Measurements from ENCODE around the gene HSPA1B.

HSPA1B gene

DNA sequence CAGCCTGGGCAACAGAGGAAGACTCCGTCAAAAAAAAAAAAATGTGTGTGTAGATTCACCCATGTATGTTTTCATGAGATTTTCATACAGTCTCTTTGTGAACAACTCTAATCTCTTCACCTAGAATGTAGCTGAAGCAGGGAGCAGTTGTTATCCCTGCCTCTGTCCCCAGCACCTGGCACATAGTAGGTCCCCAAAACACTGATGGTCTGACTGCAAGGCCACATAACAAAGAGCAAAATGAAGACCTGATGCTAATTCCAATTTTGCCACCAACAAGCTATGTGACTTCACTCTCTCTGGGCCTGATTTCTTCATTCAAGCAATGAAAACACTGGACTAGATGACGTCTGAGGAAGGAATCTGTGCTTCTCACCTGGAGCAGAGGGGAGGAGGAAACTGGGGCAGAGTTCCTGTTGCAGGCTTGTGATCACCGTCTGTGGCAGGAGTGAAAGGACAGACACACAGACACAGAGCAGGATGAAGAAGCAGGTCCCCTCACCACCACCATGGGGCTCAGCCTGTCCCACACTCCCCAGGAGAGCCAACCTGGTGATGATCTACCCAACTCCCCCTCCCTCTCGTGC lies 46.6 kb downstream of the HSPA1B start:
- ChIA-PET CTCF (interaction anchor here (1.3 kb wide), 1 partner anchor 16 kb away, joined by 3 read pairs; no protein-coding TSS in a partner anchor), POLR2A (interaction anchor here (3.6 kb wide), 1 partner anchor 11 kb away, joined by 14 read pairs; the partner anchor contains the start of gene NEU1)
- no peak for DNase-seq (ENCODE audit: extremely low spot score)
- no peak for TF ChIP-seq SUZ12 (IDR thresholded peaks at IDR 0.05)
- TF ChIP-seq HDGF (IDR thresholded peaks at IDR 0.05; ENCODE audit: borderline replicate concordance) = no peak
- TF ChIP-seq TARDBP (IDR thresholded peaks at IDR 0.05) = no peak
- no peak for TF ChIP-seq CTBP1 (IDR thresholded peaks at IDR 0.05; ENCODE audit: borderline replicate concordance)
- TF ChIP-seq L3MBTL2 (conservative IDR thresholded peaks at IDR 0.05) = no peak
- TF ChIP-seq FOXK2 (IDR thresholded peaks at IDR 0.05) = no peak
- no peak for TF ChIP-seq BHLHE40 (IDR thresholded peaks at IDR 0.05; ENCODE audit: borderline replicate concordance)

DNA sequence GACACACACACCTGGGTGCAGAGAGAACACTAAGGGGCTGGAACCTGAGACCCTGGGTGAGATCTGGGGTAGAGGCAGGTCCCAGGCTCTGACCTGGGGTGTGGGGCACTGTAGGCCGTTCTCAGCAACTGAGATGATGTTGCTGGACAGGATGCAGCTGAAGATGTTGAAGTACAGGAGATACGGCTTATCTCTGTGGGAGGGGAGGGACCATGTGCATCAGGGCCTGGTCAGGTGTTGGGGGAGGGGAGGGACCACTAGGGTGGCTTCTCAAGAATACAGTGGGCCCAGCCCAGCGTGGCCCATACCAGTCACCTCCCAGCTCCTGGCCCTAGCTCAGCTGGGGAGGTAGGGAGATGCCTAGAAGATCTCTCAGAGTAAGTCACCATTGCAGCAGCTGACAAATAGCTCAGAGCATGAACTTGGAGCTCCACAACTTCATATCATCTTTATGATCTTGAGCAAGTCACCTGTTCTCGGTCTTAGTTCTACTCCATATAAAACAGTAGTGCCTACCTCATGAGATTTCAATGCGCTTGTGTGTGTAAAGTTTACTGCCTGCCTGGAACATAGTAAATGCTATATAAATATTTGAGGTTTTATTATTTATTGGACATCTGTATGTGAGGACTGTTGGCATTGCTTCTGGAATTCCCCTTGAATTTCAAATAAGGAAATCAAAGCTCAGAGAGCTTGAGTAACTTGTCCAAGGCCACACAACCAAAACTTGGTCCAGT lies 47.5 kb downstream of the HSPA1B start:
- ChIA-PET CTCF (interaction anchor here (1.3 kb wide), 1 partner anchor 15 kb away, joined by 3 read pairs; no protein-coding TSS in a partner anchor), POLR2A (interaction anchor here (0.8 to 3.6 kb wide), 2 partner anchors 10 to 12 kb away, joined by 4 to 14 read pairs; partner anchors contain the start of gene NEU1)
- DNase-seq (ENCODE audit: extremely low spot score) = no peak
- no peak for TF ChIP-seq FOXA1 (IDR thresholded peaks at IDR 0.05)
- TF ChIP-seq CTBP1 (IDR thresholded peaks at IDR 0.05; ENCODE audit: borderline replicate concordance) = no peak
- TF ChIP-seq NFRKB (IDR thresholded peaks at IDR 0.05) = no peak
- TF ChIP-seq HDGF (IDR thresholded peaks at IDR 0.05; ENCODE audit: borderline replicate concordance) = no peak
- TF ChIP-seq L3MBTL2 (conservative IDR thresholded peaks at IDR 0.05) = no peak
- TF ChIP-seq SUZ12 (IDR thresholded peaks at IDR 0.05) = no peak

DNA sequence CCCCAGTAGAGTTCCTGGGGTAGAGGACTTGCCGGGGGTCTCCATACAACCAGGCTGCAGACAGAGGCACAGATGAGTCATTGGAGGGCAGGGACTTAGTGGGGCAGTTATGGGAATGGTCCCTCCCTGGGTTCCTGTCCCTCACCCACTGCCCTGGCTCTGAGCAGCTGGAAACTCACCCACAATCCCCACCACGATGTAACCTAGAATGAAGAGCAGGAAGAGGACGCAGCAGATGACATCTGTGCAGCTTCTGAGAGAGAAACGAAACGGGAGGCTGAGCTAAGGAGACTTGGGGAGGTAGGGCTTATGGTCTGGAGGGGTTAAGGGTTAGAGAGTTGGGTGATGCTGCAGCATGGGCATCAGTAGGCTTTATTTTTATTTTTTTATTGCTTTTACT lies 48.3 kb downstream of the HSPA1B start:
- DNase-seq (ENCODE audit: extremely low spot score) = no peak
- ChIA-PET POLR2A (interaction anchor here (0.8 to 3.6 kb wide), 3 partner anchors 11 to 69 kb away, joined by 3 to 14 read pairs (median 4); partner anchors contain the start of genes LSM2 and NEU1), CTCF (no interaction called here)
- no peak for TF ChIP-seq ARNT (IDR thresholded peaks at IDR 0.05)
- no peak for TF ChIP-seq ELF4 (IDR thresholded peaks at IDR 0.05)
- no peak for TF ChIP-seq SP1 (IDR thresholded peaks at IDR 0.05)
- no peak for TF ChIP-seq FOXK2 (IDR thresholded peaks at IDR 0.05)
- TF ChIP-seq CTBP1 (IDR thresholded peaks at IDR 0.05; ENCODE audit: borderline replicate concordance) = no peak
- TF ChIP-seq ZNF384 (IDR thresholded peaks at IDR 0.05) = no peak
- no peak for TF ChIP-seq SUZ12 (IDR thresholded peaks at IDR 0.05)
- TF ChIP-seq FOXM1 (IDR thresholded peaks at IDR 0.05; ENCODE audit: borderline replicate concordance) = no peak
- TF ChIP-seq BHLHE40 (IDR thresholded peaks at IDR 0.05; ENCODE audit: borderline replicate concordance) = no peak
- no peak for TF ChIP-seq FOXA1 (IDR thresholded peaks at IDR 0.05)
- TF ChIP-seq, protein P1, sequence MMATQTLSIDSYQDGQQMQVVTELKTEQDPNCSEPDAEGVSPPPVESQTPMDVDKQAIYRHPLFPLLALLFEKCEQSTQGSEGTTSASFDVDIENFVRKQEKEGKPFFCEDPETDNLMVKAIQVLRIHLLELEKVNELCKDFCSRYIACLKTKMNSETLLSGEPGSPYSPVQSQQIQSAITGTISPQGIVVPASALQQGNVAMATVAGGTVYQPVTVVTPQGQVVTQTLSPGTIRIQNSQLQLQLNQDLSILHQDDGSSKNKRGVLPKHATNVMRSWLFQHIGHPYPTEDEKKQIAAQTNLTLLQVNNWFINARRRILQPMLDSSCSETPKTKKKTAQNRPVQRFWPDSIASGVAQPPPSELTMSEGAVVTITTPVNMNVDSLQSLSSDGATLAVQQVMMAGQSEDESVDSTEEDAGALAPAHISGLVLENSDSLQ (IDR thresholded peaks at IDR 0.05) = no peak
- TF ChIP-seq L3MBTL2 (conservative IDR thresholded peaks at IDR 0.05) = no peak
- no peak for TF ChIP-seq HDGF (IDR thresholded peaks at IDR 0.05; ENCODE audit: borderline replicate concordance)
- no peak for TF ChIP-seq NFRKB (IDR thresholded peaks at IDR 0.05)
- TF ChIP-seq TARDBP (IDR thresholded peaks at IDR 0.05) = no peak
- TF ChIP-seq LEF1 (IDR thresholded peaks at IDR 0.05; ENCODE audit: borderline replicate concordance) = no peak

DNA sequence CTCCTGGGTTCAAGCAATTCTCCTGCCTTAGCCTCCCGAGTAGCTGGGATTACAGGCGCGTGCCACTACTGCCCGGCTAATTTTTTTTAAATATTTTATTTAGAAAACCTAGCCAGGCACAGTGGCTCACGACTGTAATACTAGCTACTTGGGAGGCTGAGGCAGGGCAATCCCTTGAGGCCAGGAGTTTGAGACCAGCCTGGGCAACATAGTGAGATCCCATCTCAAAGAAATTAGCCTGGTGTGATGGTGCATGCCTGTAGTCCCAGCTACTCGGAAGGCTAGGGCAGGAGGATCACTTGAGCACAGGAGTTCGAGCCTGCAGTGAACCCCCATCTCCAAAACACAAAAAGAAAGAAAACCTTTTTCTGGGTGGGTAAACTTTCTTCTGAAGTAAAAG lies 48.8 kb downstream of the HSPA1B start:
- TF ChIP-seq BHLHE40 (IDR thresholded peaks at IDR 0.05; ENCODE audit: borderline replicate concordance) (no peak), ARNT (IDR thresholded peaks at IDR 0.05) (no peak)
- no peak for DNase-seq (ENCODE audit: extremely low spot score)
- POLR2A ChIA-PET = interaction anchor here (1.2 to 3.6 kb wide), 2 partner anchors 13 to 69 kb away, joined by 3 to 14 read pairs; partner anchors contain the start of genes LSM2 and NEU1
- CTCF ChIA-PET = no interaction called here

DNA sequence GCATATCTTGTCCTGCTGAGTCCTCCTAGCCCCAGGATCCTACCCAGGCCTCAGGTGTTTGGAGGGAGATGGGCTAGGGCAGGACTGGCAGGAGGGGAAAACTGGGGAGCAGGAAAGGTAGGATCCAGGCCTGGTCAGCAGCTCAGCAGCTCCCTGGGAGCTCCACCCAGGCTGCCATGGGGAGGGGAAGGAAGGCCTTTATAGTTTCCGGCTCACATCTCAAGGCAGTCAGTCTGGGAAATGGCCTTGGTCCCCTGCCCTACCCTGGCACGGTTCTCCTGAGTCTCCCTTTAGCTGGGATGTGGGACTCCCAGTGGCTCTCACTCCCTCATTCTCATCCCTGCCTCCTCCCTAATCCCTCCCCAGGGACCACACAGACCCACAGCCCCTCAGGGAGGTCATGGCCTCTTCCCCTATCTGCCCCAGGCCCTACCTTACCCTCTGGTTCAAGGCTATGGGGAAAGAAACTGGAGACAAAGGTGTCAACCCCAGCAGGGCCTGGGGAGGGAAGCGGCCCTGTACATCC lies 49.6 kb downstream of the HSPA1B start:
- TF ChIP-seq BHLHE40 (IDR thresholded peaks at IDR 0.05; ENCODE audit: borderline replicate concordance) = no peak
- TF ChIP-seq LEF1 (IDR thresholded peaks at IDR 0.05; ENCODE audit: borderline replicate concordance) = no peak
- no peak for TF ChIP-seq FOXA1 (IDR thresholded peaks at IDR 0.05)
- no peak for TF ChIP-seq ZNF384 (IDR thresholded peaks at IDR 0.05)
- no peak for TF ChIP-seq FOXK2 (IDR thresholded peaks at IDR 0.05)
- TF ChIP-seq ELF4 (IDR thresholded peaks at IDR 0.05) = no peak
- TF ChIP-seq SP1 (IDR thresholded peaks at IDR 0.05) = no peak
- POLR2A ChIA-PET = interaction anchor here (3.6 kb wide), 1 partner anchor 14 kb away, joined by 14 read pairs; the partner anchor contains the start of gene NEU1
- no peak for DNase-seq (ENCODE audit: extremely low spot score)
- CTCF ChIA-PET = no interaction called here

DNA sequence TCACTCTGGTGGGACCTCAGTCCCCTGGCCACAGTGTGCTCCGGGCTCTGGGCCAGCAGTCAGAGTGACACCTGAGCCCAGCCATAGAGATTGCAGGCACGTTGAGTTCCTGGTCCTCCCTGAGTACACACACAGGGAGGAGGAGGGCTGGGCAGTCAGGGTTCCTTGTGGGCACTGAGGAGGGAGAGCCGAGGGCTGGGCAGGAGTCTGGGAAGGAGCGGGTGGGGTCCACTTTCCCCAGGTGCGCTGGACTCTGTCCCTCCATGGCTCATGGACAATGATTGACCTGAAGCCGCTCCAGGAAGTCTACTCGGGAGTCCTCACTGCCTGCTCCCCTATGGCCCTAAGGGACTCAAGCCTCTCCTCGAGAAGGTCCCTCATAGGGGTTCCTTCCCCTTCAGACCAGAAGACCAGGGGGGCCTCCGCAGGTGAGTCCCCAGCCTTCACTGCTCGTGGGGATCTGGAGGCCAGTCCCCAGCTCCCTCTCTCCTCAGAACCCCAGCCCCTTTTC lies 50.2 kb downstream of the HSPA1B start:
- TF ChIP-seq NFRKB (IDR thresholded peaks at IDR 0.05) (no peak), CTBP1 (IDR thresholded peaks at IDR 0.05; ENCODE audit: borderline replicate concordance) (no peak), SP1 (IDR thresholded peaks at IDR 0.05) (no peak), TARDBP (IDR thresholded peaks at IDR 0.05) (no peak), LEF1 (IDR thresholded peaks at IDR 0.05; ENCODE audit: borderline replicate concordance) (no peak), FOXA1 (IDR thresholded peaks at IDR 0.05) (no peak), HDGF (IDR thresholded peaks at IDR 0.05; ENCODE audit: borderline replicate concordance) (no peak), ELF4 (IDR thresholded peaks at IDR 0.05) (no peak), ARNT (IDR thresholded peaks at IDR 0.05) (no peak), ZNF384 (IDR thresholded peaks at IDR 0.05) (no peak), BHLHE40 (IDR thresholded peaks at IDR 0.05; ENCODE audit: borderline replicate concordance) (no peak), SUZ12 (IDR thresholded peaks at IDR 0.05) (no peak), FOXM1 (IDR thresholded peaks at IDR 0.05; ENCODE audit: borderline replicate concordance) (no peak), L3MBTL2 (conservative IDR thresholded peaks at IDR 0.05) (no peak), FOXK2 (IDR thresholded peaks at IDR 0.05) (no peak)
- TF ChIP-seq, protein P1 (IDR thresholded peaks at IDR 0.05) = no peak; the same call in none of the 2 replicates
- ChIA-PET CTCF (no interaction called here), POLR2A (no interaction called here)
- no peak for DNase-seq (ENCODE audit: extremely low spot score)
